Measurements from ENCODE around the gene ALDH1L2.

- TF ChIP-seq CTCF (IDR thresholded peaks at IDR 0.05) = no peak
- no peak for TF ChIP-seq POLR2A (IDR thresholded peaks at IDR 0.05)
Observed at GRCh38 chr12:105020241-105020962, 63.9 kb downstream of the ALDH1L2 start.
